Measurements from ENCODE around the gene RGS9.

RGS9 gene

DNA sequence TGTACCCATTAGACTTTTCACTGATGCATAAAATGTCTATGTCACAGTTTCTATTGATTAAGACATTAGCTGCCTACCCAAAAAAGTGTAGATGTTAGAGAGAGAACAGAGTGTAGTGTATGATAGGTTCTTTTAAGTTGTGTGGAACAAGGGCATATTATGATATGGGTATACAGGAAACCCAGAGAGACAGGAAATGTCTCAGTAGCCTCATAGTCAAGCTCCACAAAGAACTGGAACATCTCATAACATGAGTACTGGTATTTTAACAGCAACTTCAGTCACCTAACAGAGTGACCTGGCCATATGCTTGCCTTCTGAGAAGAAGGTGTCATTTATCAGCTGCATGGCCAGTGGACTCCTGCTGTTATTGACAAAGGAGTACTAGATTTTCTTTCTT, 128.1 kb downstream of the RGS9 start:
- no peak for DNase-seq

DNA sequence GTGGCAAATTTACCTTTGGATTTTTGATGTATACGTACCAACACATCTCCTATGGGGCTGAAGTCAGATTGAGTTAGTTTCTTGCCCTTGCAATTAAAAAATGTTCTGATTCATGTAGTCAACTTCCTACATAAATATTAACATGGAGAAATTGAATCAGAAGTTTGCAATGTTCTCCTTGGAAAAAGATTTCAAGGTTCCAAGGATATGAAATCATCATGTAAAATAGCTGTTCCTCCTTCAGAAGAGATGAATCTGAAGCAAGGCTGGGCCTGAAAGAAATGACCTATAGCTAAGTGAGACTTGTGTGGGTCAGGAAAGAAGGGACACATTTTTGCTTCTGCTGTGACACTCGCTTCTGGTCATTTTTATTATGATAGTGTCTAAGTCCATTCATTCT, 131.7 kb downstream of the RGS9 start:
- no peak for DNase-seq

DNA sequence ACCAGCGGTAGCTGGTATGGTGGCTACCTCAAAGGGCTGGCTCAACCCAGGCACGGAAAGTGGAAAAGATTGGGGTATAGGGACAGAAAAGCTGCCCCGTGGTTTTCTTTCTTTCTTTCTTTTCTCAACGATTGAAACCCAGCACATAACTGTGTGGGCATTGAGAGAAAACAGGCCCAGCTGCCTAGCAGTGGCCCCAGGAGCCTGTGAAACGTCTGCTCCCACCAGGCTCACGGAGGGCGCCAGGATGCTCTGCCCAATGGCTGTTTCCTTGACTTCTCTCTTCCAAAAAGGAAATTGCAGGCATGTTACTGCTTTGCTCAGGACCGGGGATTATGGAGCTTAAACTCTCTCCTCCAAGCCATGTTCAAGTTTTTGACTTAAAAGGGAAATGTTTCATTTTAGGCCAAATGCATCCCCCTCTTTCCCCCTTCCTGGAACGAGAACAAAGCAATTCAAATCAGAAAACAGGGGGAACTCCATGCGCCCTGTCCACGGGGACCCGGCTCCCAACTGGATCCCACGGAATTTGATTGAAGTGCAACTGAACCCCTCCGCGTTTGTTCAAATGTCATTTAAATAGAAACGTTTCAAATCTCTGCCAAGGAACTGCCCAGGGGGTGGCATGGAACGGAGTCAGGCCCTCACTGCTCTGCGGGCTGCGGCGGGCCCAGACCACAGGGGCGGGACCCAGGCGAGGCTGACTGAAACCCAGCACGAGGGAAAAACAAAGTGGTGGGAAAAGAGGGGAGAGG, 133.5 kb downstream of the RGS9 start:
- no peak for DNase-seq

DNA sequence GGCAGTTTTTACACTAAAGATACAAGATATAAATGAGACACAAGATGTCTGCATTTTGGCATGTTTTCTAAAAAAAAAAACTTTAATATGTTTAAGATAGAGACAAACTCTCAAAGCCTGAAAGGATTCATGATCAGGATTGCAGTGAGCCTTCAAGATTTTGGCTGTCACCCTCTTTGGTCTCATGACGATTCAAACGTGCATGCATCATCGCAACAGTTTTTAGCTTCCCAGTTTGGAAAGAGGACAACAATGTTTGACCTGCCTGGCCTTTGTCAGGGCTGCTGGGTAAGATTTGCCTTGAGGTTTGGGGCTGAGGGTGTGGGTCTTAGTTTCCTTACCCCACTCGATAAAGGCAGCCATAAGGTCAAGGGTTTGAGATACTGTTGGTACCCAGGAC, 134.1 kb downstream of the RGS9 start:
- no peak for DNase-seq
